Calu3 (cell line): ENCODE results near the gene IFT20. TPM values are rescaled to one million over a fixed set of nuclear protein-coding genes. Genes with fewer than 3 reads are reported as not detected.
A peak's percentile ranks its signal among the peaks of the same experiment; 100 is the strongest.

ENCODE experiments used
- BruUV-seq: library from RNA; stranded (reverse); fragments of 400-500 nt; replicated peaks from 2 replicates; lab custom pipeline; 2021; lab: Mats Ljungman, UMichigan
- CTCF ChIA-PET: fragments of 300-600 bp; sonication (Branson Sonifier 250); formaldehyde crosslinking; loops from one replicate; lab custom pipeline; 2022; ENCODE audit warnings: antibody characterized with exemption; lab: Charles Lee
- DNase-seq: peaks from one replicate; pipeline ENCODE4 v3.0.0; 2022
- H3K27ac Mint-ChIP-seq: one replicate; pipeline ENCODE4 v1.8.0; 2022; ENCODE audit warnings: mixed read lengths; ENCODE audit not compliant: unreplicated experiment
- H3K27me3 Mint-ChIP-seq: one replicate; pipeline ENCODE4 v1.8.0; 2022; ENCODE audit warnings: mixed read lengths; ENCODE audit not compliant: unreplicated experiment
- H3K36me3 Mint-ChIP-seq: one replicate; pipeline ENCODE4 v1.8.0; 2022; ENCODE audit warnings: mild to moderate bottlenecking, moderate library complexity, mixed read lengths; ENCODE audit not compliant: insufficient read depth, unreplicated experiment
- H3K4me1 Mint-ChIP-seq: one replicate; pipeline ENCODE4 v1.8.0; 2022; ENCODE audit warnings: mild to moderate bottlenecking, low read depth, mixed read lengths; ENCODE audit not compliant: unreplicated experiment
- H3K4me3 Mint-ChIP-seq: one replicate; pipeline ENCODE4 v1.8.0; 2022; ENCODE audit warnings: mild to moderate bottlenecking, low read depth, moderate library complexity, mixed read lengths; ENCODE audit not compliant: unreplicated experiment
- H3K9me3 Mint-ChIP-seq: one replicate; pipeline ENCODE4 v1.8.0; 2022; ENCODE audit warnings: low read depth, mixed read lengths; ENCODE audit not compliant: unreplicated experiment
- intact Hi-C: fragments of 100-400 bp; cut with micrococcal nuclease; formaldehyde crosslinking; loops from one replicate; pipeline ENCODE4 v1.10.0; 2022; ENCODE audit not compliant: unreplicated experiment
- total RNA-seq: library from RNA; stranded (reverse); gene quantifications from 2 replicates; pipeline ENCODE4 v1.2.3, GENCODE V29; 2022
- TF ChIP-seq, protein P1 (sequence below): fragments of 200-600 bp; IDR thresholded peaks from one replicate; pipeline ENCODE4 v1.8.0; 2022; ENCODE audit warnings: antibody characterized with exemption; ENCODE audit not compliant: unreplicated experiment

The IFT20 gene
- total RNA-seq, 1 experiment from 2014 or later, result 32.1 TPM

DNA sequence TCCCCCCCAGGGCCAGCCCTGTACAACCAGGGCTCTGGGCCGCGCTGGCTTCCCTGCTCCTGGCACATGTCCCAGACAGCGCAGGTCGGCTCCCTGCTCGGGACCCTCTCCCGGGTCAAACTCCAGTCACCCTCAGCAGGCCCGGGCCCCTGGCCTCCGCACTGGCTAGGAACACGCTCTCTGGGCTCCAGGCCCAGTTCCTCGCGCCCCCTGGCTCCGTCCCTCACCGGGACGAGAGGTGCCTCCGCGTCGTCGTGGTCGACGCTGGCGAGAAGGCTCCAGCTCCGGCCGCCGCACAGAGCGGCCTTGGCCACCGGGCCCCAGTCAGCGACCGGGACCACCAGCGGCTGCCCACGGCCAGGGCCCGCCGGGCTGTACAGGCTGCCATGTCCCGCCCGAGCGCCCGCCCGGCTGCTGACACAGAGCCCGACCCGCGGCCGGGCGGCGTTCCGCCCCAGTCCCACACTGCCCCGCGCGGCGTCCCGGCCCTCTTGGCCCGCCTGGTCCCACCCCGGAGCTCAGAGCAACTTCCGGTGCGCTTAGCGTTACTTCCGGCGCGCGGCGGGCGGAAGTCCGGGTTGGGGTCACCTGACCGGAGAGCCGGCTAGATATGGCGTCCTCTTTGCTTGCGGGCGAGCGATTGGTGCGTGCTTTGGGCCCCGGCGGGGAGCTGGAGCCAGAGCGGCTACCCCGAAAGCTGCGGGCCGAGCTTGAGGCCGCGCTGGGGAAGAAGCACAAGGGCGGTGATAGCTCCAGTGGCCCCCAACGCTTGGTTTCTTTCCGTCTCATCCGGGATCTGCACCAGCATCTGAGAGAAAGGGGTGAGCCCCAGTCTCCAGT is 22.0 kb upstream of the IFT20 start, which contains the start of gene POLDIP2:
POLDIP2 (minus strand) TSS at position 467 of the 840 bp plus-strand sequence; CDS start at position 388, 79 bp downstream.
- Mint-ChIP-seq H3K9me3 (no peaks in the 10 kb centered on the region), H3K4me3 (peak within 1 kb of the TSS; percentile 91), H3K36me3 (peaks cover 39% of the 10 kb centered on the region), H3K27ac (peak within 1 kb of the TSS; percentile 87), H3K4me1 (peaks cover 13% of the 10 kb centered on the region), H3K27me3 (no peaks in the 10 kb centered on the region)
- DNase-seq, result peak; percentile 96
- CTCF ChIA-PET, result interaction anchor here (0.6 to 2.6 kb wide), 4 partner anchors 10 to 59 kb away, joined by 3 to 10 read pairs (median 6); partner anchors contain the start of genes IFT20 and TNFAIP1
- TF ChIP-seq, protein P1, sequence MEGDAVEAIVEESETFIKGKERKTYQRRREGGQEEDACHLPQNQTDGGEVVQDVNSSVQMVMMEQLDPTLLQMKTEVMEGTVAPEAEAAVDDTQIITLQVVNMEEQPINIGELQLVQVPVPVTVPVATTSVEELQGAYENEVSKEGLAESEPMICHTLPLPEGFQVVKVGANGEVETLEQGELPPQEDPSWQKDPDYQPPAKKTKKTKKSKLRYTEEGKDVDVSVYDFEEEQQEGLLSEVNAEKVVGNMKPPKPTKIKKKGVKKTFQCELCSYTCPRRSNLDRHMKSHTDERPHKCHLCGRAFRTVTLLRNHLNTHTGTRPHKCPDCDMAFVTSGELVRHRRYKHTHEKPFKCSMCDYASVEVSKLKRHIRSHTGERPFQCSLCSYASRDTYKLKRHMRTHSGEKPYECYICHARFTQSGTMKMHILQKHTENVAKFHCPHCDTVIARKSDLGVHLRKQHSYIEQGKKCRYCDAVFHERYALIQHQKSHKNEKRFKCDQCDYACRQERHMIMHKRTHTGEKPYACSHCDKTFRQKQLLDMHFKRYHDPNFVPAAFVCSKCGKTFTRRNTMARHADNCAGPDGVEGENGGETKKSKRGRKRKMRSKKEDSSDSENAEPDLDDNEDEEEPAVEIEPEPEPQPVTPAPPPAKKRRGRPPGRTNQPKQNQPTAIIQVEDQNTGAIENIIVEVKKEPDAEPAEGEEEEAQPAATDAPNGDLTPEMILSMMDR, result no peak
- intact Hi-C loops, result no loop called here
- no TSS peak for BruUV-seq

DNA sequence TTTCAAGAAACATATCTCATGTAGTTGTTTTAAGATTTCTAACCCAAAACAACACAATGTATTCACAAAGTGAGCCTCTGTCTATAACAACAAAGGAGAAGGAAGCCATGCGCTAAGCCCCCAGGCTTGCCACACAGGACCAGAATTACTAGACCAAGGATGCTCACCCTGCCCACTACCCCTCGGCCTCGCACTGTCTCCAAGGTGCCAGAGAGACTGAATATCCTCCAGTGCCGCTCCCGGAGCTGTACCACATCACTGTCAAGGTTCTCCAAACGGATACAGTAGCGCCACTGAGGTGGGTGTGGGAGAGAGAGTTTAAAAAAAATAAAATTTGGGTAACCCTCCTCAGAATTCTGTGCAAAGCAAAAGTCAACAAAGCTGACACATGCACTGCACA is 15.0 kb upstream of the IFT20 start:
- Mint-ChIP-seq H3K27me3 (no peaks in the 10 kb centered on the region), H3K4me3 (no peak overlapping the region), H3K4me1 (peaks cover 21% of the 10 kb centered on the region), H3K36me3 (peaks cover 48% of the 10 kb centered on the region), H3K27ac (no peak overlapping the region), H3K9me3 (no peaks in the 10 kb centered on the region)
- no peak for DNase-seq
- TF ChIP-seq, protein P1, result no peak
- intact Hi-C loops, result no loop called here
- no TSS peak for BruUV-seq
- CTCF ChIA-PET, result no interaction called here

DNA sequence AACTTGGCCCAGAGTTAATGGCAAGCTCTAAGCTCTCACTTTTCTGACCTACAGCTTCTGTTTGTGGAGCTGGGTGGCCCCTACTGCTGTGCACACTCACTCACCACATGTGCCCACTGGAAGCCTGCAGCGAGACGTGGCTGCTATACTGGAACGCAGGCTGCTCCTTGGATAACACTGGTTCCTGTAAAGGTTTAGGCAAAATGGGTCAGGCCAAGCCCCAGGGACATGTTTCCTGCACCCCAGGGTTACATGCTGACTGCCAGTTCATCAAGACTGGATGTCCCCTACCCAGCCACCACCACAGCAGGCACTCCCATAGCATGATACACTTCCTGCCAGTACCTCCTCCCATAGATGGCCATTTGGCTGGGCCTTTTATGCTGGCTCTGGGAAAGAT is 13.7 kb upstream of the IFT20 start:
- TF ChIP-seq, protein P1, result no peak
- Mint-ChIP-seq H3K4me3 (no peak overlapping the region), H3K36me3 (peaks cover 55% of the 10 kb centered on the region), H3K27me3 (no peaks in the 10 kb centered on the region), H3K27ac (no peak overlapping the region), H3K9me3 (no peaks in the 10 kb centered on the region), H3K4me1 (peaks cover 21% of the 10 kb centered on the region)
- intact Hi-C loops, result no loop called here
- DNase-seq, result no peak
- no TSS peak for BruUV-seq
- CTCF ChIA-PET, result no interaction called here

DNA sequence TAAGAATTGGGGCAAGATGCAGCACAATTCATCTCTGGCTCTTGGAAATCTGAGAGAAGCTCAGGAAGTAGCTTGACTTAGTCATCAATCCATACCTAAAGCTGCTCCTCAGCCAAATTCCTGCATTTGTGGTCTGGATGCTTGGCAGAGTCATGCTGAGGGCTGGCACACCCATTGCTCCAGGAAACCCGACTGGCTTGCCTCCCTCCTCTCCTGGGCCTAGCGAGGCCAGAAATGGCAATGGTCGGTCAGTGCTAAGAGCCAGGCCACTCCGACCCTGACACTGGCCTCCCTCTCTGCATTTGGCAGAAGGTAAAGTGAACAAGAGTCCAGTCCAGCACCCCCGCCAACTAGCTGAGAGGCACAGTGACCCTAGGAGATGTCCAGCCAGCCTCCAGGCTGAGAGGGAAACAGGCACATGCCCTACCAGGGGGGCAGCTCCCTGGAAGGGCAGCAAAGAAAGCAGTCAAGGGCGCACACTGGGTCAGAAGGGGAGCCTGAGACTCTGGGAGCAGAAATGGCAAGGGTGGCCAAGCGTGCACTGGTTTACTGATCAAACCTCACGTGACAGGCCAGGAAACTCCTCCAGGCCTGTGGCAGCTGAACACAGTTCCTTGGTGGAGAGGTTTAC is 12.1 kb upstream of the IFT20 start:
- Mint-ChIP-seq H3K27ac (peak overlapping the region; percentile 82), H3K9me3 (no peaks in the 10 kb centered on the region), H3K36me3 (peaks cover 58% of the 10 kb centered on the region), H3K4me3 (no peak overlapping the region), H3K4me1 (peaks cover 21% of the 10 kb centered on the region), H3K27me3 (no peaks in the 10 kb centered on the region)
- peak; percentile 63 for DNase-seq
- TSS peak; percentile 34 for BruUV-seq
- intact Hi-C loops, result no loop called here
- CTCF ChIA-PET, result interaction anchor here (1.0 to 2.0 kb wide), 4 partner anchors 10 to 96 kb away, joined by 3 to 9 read pairs (median 6); partner anchors contain the start of genes POLDIP2 and TNFAIP1
- TF ChIP-seq, protein P1, result no peak
